GM03348 (cell line): ENCODE measurements around the gene TBL1XR1.
"Not testable (repeated sequence)": the region's sequence is repeated elsewhere in the genome, so short reads cannot be mapped to it uniquely, and the experiment has no call there.

Source experiments
- DNase-seq: peaks from one replicate; pipeline ENCODE4 v3.0.0; 2012; ENCODE audit warnings: low spot score

Gene TBL1XR1

GRCh38 chr3:177013681-177014280 is 183.5 kb downstream of the TBL1XR1 start:
- DNase-seq = no peak

- DNase-seq = no peak
Measured at GRCh38 chr3:177005718-177006405, 191.4 kb downstream of the TBL1XR1 start.

- not testable (repeated sequence) for DNase-seq
Measured at GRCh38 chr3:177000159-177000558, 197.1 kb downstream of the TBL1XR1 start.

- no peak for DNase-seq
Measured at GRCh38 chr3:176995946-176996345, 201.3 kb downstream of the TBL1XR1 start.

GRCh38 chr3:176994891-176995781 is 202.1 kb downstream of the TBL1XR1 start:
- DNase-seq = no peak

GRCh38 chr3:176994393-176994792 is 202.9 kb downstream of the TBL1XR1 start:
- no peak for DNase-seq

GRCh38 chr3:176992978-176993377 is 204.3 kb downstream of the TBL1XR1 start:
- no peak for DNase-seq

- no peak for DNase-seq
Measured at GRCh38 chr3:176992565-176992964, 204.7 kb downstream of the TBL1XR1 start.

- DNase-seq = no peak
Measured at GRCh38 chr3:176988795-176989194, 208.5 kb downstream of the TBL1XR1 start.

- DNase-seq = no peak
Measured at GRCh38 chr3:176987901-176988650, 209.2 kb downstream of the TBL1XR1 start.

- no peak for DNase-seq
Measured at GRCh38 chr3:176978441-176978840, 218.8 kb downstream of the TBL1XR1 start.

- no peak for DNase-seq
Measured at GRCh38 chr3:176977331-176977730, 220.0 kb downstream of the TBL1XR1 start.

GRCh38 chr3:176976586-176976985 is 220.7 kb downstream of the TBL1XR1 start:
- DNase-seq = no peak

GRCh38 chr3:176974279-176974678 is 223.0 kb downstream of the TBL1XR1 start:
- no peak for DNase-seq

GRCh38 chr3:176971613-176972174 is 225.6 kb downstream of the TBL1XR1 start:
- no peak for DNase-seq

- DNase-seq = no peak
Measured at GRCh38 chr3:176970770-176971169, 226.5 kb downstream of the TBL1XR1 start.

- no peak for DNase-seq
Measured at GRCh38 chr3:176969506-176969905, 227.8 kb downstream of the TBL1XR1 start.
